Right lobe of liver (tissue), 6 donors: ENCODE measurements around the gene EVL. TPM values are rescaled to one million over a fixed set of nuclear protein-coding genes. Genes with fewer than 3 reads are reported as not detected.

Experiments
- ATAC-seq, 4 donors: fragments of 200-7000 bp; cut with Tn5 transposase; one replicate each; pipeline ENCODE4 v1.9.1; 2020; ENCODE audit warnings: mild to moderate bottlenecking in 4 of 4, moderate library complexity in 4 of 4
- DNase-seq, 3 donors: peaks; one replicate each; pipeline ENCODE4 v3.0.0-alpha.2; 2020
- H3K27ac ChIP-seq, 3 donors: fragments of 200-600 bp; one replicate each; pipeline ENCODE4 v1.8.0; 2022
- H3K27me3 ChIP-seq, 2 donors: fragments of 200-600 bp; one replicate each; pipeline ENCODE4 v1.8.0; 2022
- H3K36me3 ChIP-seq, 4 donors: fragments of 200-600 bp; sonication (generic) in 1 of 4; one replicate each; pipeline versions ENCODE4 v1.5.1 to v1.8.0; 2017 to 2022; ENCODE audit warnings: control low read depth in 1 of 4
- H3K4me1 ChIP-seq, 4 donors: fragments of 200-600 bp; sonication (generic) in 1 of 4; one replicate each; pipeline versions ENCODE4 v1.5.1 to v1.8.0; 2017 to 2022; ENCODE audit warnings: control low read depth in 1 of 4
- H3K4me3 ChIP-seq, 3 donors: fragments of 200-600 bp; one replicate each; pipeline ENCODE4 v1.8.0; 2022
- H3K9me3 ChIP-seq, 4 donors: fragments of 200-600 bp; sonication (generic) in 1 of 4; one replicate each; pipeline versions ENCODE4 v1.5.1 to v1.8.0; 2017 to 2022; ENCODE audit warnings: control low read depth in 1 of 4
- CTCF ChIP-seq, 4 donors: fragments of 200-600 bp in 3 of 4; fragments of 450-650 bp in 1 of 4; IDR thresholded peaks; one replicate each; pipeline versions ENCODE4 v1.5.1 to v1.8.0; 2016 to 2022; ENCODE audit warnings: antibody characterized with exemption in 4 of 4, mild to moderate bottlenecking in 2 of 4
- POLR2A ChIP-seq: fragments of 450-650 bp; IDR thresholded peaks from one replicate; pipeline ENCODE4 v1.6.1; 2017; ENCODE audit warnings: antibody characterized with exemption, mild to moderate bottlenecking
- WGBS: methylation state at CpG from one replicate; pipeline ENCODE4 v1.1.6; 2018; ENCODE audit warnings: low coverage, low lambda C conversion rate; ENCODE audit not compliant: insufficient coverage; ENCODE audit errors: missing lambda C conversion rate; 5-methylcytosine and 5-hydroxymethylcytosine counted together
- intact Hi-C, 2 donors: fragments of 100-400 bp; cut with DNase I; formaldehyde crosslinking; loops; one replicate each; pipeline versions ENCODE4 v1.11.2 to v1.14.1; 2022
- total RNA-seq, 6 experiments: library from RNA; depleted of rRNA in 2 of 6; stranded (reverse); fragments of >200 nt in 2 of 6; fragmentation: NEBNext Ultra II Directional in 3 of 6; extraction: Animal tissue kit (Norgen Biotek cat#: 25700) in 3 of 6; gene quantifications; one replicate each; pipeline versions ENCODE4 v1.1.0 to v1.2.4, GENCODE V29; 2016 to 2023
- donor health status: DM: no; HTN: yes; CAD: no.
- donor health status: DM: no; HTN: no; CAD: no.
- donor health status: DM: no; HTN: no; CAD: no.
- donor health status: DM: no; HTN: yes; CAD: no.
- donor health status: DM: no; HTN: yes; CAD: no.

Gene EVL
- total RNA-seq, 6 experiments from 2014 or later, result 23.6 to 162 (median 68.4) TPM

- H3K4me1 ChIP-seq, result peaks cover 0 to 10% (median under 1%) of the 10 kb centered on the region in 4 donors
- H3K4me3 ChIP-seq, result no peak overlapping the region
- DNase-seq (no peak), ATAC-seq (no peak)
- intact Hi-C loops, result no loop called here
- no peaks in the 10 kb centered on the region for H3K27me3 ChIP-seq
- 90% methylated on average over 9 of the region's 13 CpGs for WGBS
- no peaks in the 10 kb centered on the region for H3K36me3 ChIP-seq
- TF ChIP-seq CTCF (IDR thresholded peaks at IDR 0.05) (no peak), POLR2A (no peak)
- no peaks in the 10 kb centered on the region for H3K9me3 ChIP-seq
- H3K27ac ChIP-seq, result no peak overlapping the region
These were observed 10.7 kb upstream of the EVL start for GRCh38 chr14:100054316-100055075.

- ATAC-seq, result no peak
- WGBS, result 73% methylated on average over 3 of the region's 3 CpGs
- no peak overlapping the region for H3K27ac ChIP-seq
- H3K9me3 ChIP-seq, result no peaks in the 10 kb centered on the region
- H3K4me3 ChIP-seq, result no peak overlapping the region
- intact Hi-C loops, result no loop called here
- no peaks in the 10 kb centered on the region for H3K27me3 ChIP-seq
- TF ChIP-seq CTCF (IDR thresholded peaks at IDR 0.05), result no peak
- no peak for TF ChIP-seq POLR2A
- H3K36me3 ChIP-seq, result no peaks in the 10 kb centered on the region
- peaks cover 0 to 10% (median under 1%) of the 10 kb centered on the region in 4 donors for H3K4me1 ChIP-seq
- no peak for DNase-seq
These were observed 8.8 kb upstream of the EVL start for GRCh38 chr14:100056431-100056830.

- 69% methylated on average over 4 of the region's 4 CpGs for WGBS
- intact Hi-C loops, result no loop called here
- TF ChIP-seq CTCF (IDR thresholded peaks at IDR 0.05) (peak; percentile 11 to 30 (median 18)), POLR2A (no peak)
- Histone ChIP-seq H3K9me3 (no peaks in the 10 kb centered on the region), H3K36me3 (no peaks in the 10 kb centered on the region), H3K27me3 (no peaks in the 10 kb centered on the region), H3K4me1 (peaks cover 0 to 10% (median under 1%) of the 10 kb centered on the region in 4 donors), H3K27ac (no peak overlapping the region), H3K4me3 (no peak overlapping the region)
- DNase-seq, result no peak
- peak; percentile 37 to 63 (median 62) for ATAC-seq
These were observed 8.0 kb upstream of the EVL start for GRCh38 chr14:100056964-100057795.

- H3K27me3 ChIP-seq, result no peaks in the 10 kb centered on the region
- TF ChIP-seq POLR2A (no peak), CTCF (IDR thresholded peaks at IDR 0.05) (no peak)
- H3K36me3 ChIP-seq, result no peaks in the 10 kb centered on the region
- DNase-seq (no peak), ATAC-seq (peak in 1 of 4 donors; percentile 51)
- H3K27ac ChIP-seq, result no peak overlapping the region
- WGBS, result 71% methylated on average over 4 of the region's 4 CpGs
- no peak overlapping the region for H3K4me3 ChIP-seq
- intact Hi-C loops, result no loop called here
- peaks cover 0 to 10% (median under 1%) of the 10 kb centered on the region in 4 donors for H3K4me1 ChIP-seq
- no peaks in the 10 kb centered on the region for H3K9me3 ChIP-seq
These were observed 6.3 kb upstream of the EVL start for GRCh38 chr14:100058777-100059437.
